IPS-18c (cell line): ENCODE data around the gene ADGRL3.
"Not testable (repeated sequence)": the region's sequence is repeated elsewhere in the genome, so short reads cannot be mapped to it uniquely, and the experiment has no call there.

Experiments
- H3K4me3 ChIP-seq: 2 replicates; pipeline ENCODE4 v1.7.0; 2013; ENCODE audit warnings: low read depth, mild to moderate bottlenecking, low read length, moderate library complexity; ENCODE audit not compliant: insufficient read depth
- H3K9me3 ChIP-seq: one replicate; pipeline ENCODE4 v1.6.1; 2013; ENCODE audit warnings: mild to moderate bottlenecking, low read length, moderate library complexity; ENCODE audit not compliant: control insufficient read depth, insufficient read depth

ADGRL3 gene

DNA sequence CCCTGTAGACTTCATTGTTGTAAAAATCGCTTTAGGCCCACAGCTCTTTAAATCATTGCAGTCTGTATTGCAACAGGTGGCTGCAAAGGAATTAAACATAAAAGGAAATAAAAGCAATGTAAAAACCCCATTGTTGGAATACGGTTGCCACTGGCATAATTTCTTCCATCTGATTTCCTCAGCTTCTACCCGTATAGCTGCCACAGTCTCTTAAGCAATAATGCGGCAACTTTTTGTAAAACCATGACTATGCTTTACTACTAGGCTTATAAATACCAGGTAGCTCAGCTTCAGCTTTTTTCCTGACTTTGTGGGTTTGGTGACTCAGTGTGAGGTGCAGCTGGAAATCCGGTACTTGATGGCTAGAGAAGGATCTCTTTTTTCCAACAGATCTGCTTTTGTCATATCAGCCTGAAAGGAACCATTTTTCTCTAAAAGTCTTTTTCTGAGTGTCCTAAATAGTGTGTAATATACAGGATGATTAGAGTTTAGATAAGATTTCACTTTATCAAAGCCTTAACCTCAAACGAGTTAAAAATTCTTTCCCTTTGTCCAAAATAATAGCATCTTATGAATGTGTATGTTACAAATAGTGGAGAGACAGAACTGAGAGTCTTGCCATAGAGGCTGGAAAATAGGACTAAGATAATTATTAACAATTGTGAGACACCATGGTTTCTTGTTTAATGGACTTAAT, 268.0 kb downstream of the ADGRL3 start:
- no peak overlapping the region for H3K4me3 ChIP-seq

DNA sequence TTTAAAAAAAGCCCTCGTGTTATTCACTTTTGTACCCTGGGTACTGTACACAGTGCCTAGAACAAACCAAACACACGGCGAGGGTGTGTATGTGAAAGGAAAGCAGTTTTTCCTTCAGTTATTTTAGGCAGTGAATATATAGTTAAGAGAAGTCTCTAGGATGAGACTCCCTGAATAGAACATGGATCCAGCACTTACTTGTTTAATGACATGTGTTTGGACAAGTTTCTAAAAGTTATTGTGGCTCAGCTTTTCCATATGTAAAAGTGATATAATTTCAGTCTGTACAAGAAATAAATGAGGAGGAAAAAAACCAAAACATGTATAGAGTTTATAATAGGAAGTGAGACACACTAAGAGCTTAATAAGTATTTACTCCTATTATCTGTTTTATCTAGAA, 273.2 kb downstream of the ADGRL3 start:
- H3K4me3 ChIP-seq, result no peak overlapping the region
- H3K9me3 ChIP-seq, result no peaks in the 10 kb centered on the region

More for the DNA sequence above, 268.0 kb downstream of the ADGRL3 start:
- no peaks in the 10 kb centered on the region for H3K9me3 ChIP-seq

DNA sequence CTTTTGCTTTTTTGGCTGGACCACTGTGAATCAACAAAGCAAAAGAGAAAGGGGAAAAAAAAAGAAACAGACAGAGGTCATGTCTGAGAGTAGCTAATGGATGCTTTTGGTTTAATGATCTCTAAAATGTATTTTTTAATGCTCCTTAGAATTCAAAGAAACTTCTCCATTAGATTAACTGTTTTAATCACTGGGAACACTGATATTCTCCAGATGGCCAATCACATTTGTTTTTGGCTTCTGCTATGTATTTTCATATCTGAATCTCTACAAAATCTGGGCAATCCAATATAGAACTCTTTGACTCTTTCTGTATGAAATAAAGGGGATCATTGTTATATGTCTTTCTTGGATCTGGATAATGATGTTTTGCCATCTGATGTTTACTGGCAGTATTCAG, 278.2 kb downstream of the ADGRL3 start:
- Histone ChIP-seq H3K4me3 (no peak overlapping the region), H3K9me3 (no peaks in the 10 kb centered on the region)

DNA sequence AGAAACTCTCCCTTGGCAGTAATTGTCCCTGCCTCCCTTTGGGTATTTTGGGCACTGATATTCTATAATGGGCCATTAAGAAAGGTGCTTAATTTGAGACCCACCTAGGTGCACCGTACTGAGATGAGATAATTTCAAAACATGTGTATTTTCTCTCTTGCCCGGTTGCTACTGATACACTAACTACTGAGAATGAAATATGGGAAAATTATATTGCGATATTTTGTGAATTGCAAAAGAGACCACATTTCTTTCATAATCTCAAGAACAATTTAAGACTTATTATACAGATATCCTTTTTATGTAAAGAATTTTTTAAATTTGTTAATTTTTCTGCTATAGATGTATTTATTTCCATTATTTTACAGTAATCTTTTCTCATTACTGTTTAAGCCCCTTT, 284.9 kb downstream of the ADGRL3 start:
- Histone ChIP-seq H3K4me3 (no peak overlapping the region), H3K9me3 (no peaks in the 10 kb centered on the region)

DNA sequence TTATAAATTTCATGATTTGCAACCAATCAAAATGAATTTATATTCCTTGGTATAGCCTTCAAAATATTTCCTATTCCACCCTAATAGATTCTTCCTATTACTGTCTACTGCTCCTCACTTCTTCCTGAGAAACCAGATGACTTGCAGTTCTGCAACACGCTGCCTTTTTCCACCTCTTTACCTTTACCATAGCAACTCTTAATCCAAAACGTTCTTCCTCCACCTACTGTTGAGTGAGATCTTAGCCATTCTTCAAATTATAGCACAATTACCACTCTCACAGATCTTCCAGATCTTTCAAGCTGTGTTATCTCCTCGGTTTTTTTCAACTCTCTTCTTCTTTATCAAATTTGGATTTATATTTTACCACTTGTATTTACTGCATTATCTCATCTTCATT, 289.8 kb downstream of the ADGRL3 start:
- no peak overlapping the region for H3K4me3 ChIP-seq
- no peaks in the 10 kb centered on the region for H3K9me3 ChIP-seq

DNA sequence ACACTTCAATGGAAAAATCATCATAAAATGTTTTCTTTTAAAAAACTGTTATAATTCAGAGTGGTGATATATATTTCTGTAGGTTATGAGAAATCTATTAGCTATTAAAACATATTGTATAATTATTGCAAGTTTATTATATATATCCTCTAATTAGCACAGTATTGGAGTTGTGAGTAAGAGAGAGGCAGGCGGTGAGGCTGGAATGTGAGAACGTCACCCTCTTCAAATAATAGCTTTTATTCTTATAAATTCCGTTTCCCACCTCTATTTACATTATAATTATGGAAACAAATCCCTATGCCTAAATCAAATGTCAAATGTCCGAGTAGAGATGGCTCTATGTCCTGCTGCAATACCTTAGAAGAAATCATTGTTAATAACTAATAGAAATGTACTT, 292.9 kb downstream of the ADGRL3 start:
- Histone ChIP-seq H3K9me3 (no peaks in the 10 kb centered on the region), H3K4me3 (no peak overlapping the region)

DNA sequence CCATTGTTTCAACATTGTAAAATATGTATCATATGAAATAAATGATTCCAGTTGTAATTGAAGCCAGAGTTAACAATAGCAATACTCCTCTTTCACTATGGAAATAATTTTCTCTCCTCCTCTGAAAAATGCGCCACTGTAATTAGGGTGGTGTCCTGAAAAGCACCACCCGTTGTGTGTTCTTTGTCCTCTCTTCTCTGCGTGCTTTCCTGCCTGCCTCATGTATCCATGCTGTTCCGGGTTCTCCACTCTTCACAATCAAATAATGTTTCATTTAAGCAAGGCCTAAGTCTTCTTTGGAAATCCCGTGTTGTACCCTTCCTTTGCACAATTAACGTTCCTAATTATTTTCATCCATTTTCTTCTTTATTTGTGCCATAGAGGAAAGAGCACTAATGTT, 293.3 kb downstream of the ADGRL3 start:
- Histone ChIP-seq H3K9me3 (no peaks in the 10 kb centered on the region), H3K4me3 (no peak overlapping the region)

DNA sequence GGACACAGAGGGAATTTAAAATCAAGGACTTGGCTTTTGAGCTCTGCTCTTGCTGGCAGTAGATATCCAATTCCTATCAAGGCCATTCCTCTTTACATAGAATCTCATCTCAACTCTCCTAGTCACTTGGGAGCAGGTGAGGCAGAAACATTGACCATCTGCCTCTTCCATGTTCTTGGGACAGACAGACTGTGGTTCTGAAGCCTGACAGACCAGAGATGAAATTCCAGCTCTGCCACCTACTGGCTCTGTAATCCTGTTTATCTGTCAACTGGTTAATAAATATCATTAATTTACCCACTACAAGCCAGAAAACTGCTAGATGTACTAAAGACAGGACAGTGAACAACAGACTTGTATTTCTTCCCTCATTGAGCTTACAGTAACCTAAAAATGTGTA, 300.8 kb downstream of the ADGRL3 start:
- Histone ChIP-seq H3K9me3 (no peaks in the 10 kb centered on the region), H3K4me3 (no peak overlapping the region)

DNA sequence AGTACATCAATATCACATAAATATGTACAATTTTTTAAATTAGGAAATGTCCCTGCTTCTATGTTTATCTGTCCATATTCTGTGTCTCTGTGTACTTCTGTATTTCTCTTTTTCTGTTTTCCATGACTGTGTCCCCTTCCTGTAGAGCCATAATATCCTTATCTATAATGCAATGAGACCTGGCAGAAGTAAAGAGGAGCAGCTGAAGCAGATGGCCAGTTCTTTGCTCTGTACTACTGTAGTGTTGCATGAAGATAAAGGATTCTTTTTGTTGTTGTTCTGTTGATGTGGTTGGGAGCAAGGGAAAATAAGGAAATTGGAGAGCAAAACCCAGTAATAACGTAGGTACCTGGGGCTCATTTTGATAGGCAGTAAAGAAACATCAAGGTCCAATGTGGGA, 301.7 kb downstream of the ADGRL3 start:
- Histone ChIP-seq H3K9me3 (no peaks in the 10 kb centered on the region), H3K4me3 (no peak overlapping the region)

DNA sequence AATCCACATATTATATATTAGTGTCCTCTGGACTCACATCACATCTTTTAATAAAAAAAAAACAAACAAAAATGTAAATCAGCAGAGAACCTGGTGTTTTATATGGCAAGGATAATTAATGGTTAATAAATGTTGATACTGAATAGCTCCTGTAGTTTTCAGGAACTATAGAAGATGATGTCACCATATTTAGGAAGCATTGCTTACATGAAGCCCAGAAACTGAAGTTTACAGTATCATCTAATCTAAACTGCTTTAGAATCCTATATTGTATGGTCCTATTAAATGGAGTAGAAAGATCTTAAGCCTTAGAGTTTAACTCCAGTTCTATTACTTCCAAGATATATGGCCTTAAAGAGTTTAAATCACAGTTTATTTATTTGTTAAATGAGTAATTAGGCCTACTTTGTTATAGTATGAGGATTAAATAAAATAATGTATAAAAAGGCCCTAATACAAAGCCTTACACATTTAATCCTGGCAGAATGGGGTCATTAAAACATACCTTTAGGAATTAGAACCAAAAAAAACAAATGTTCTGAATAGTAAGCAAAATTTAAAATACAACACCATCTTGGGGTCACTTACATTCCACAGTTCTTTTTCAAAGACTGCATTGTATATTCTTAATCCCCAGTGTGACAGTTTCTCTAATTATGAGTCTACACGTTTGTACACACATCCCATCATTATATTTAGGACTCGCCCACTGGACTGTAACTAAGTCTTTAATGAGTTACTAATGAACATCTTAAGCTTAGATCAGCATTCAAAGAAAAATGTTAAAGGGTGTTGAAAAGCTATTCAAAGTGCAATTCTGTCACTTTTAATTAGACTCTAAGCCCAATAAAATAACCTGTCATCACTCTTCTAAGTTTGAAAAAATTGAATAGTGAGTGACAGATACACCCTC, 305.9 kb downstream of the ADGRL3 start:
- Histone ChIP-seq H3K4me3 (no peak overlapping the region), H3K9me3 (no peaks in the 10 kb centered on the region)

DNA sequence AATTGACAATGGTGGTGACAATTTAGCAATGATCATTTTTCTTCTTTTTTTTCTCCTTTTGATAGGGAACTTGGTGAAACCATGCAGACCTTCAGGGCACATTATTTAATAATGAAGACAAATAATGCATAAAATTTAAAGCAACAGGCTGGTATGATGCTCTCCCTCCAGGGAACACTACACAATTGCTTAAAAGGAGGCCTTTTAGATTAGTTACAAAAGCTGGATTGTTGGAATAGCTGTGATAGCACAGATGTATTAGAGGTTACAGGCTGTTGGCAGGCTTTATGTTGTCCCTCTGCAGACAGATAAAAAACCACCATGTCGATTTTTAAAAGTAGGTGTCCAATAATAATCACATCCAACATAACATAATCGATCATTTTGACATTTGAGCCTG, 307.0 kb downstream of the ADGRL3 start:
- Histone ChIP-seq H3K9me3 (no peaks in the 10 kb centered on the region), H3K4me3 (no peak overlapping the region)

DNA sequence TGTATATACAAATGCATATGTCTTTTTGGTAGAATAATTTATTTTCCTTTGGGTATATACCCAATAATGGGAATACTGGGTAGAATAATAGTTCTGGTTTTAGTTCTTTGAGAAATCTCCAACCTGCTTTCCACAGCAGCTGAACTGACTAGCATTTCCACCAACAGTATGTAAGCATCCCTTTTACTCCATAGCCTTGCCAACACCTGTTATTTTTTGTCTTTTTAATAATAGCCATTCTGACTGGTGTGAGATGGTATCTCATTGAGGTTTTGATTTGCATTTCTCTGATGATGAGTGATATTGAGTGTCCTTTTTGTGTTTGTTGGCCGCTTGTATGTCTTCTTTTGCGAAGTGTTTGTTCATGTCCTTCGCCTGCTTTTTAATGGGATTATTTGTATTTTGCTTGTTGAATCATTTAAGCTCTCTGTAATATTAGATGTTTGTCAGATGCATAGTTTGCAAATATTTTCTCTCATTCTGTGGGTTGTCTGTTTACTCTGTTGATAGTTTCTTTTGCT, 309.7 kb downstream of the ADGRL3 start:
- H3K4me3 ChIP-seq, H3K9me3 ChIP-seq: not testable (repeated sequence)

DNA sequence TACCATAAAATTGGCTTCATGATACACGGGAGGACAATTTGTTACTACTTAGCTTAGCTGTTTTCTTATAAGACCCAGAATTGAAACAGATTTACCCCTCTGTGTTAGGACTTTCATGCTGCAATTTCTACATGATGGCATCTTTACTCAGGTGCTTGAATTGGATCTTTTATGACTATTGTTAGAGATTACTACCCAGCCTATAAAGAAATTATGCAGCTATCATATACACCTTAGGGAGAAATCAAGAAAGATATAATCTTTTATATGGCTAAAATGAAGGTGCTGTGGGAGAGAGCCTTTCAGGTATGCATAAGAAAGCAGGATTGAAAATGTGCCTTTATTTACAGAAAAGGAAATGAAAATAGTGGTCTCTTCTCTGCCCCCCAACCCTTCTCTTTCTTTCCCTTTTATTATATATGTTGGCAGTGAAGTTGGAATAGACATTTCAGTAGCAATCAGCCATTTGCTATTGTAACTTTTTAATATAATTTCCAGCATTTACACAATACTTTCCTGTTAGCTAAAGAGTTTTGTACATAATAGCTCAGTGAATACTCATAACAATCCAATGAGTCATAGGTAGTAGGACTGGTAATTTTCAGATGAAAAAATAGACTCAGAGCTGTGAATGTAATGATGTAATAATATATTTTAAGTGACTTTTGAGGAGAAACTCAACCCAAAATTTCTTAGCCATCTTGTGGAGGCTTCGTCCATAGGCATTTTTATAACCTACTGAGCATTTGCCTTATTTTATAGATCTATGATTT, 311.8 kb downstream of the ADGRL3 start:
- Histone ChIP-seq H3K4me3 (no peak overlapping the region), H3K9me3 (no peaks in the 10 kb centered on the region)

DNA sequence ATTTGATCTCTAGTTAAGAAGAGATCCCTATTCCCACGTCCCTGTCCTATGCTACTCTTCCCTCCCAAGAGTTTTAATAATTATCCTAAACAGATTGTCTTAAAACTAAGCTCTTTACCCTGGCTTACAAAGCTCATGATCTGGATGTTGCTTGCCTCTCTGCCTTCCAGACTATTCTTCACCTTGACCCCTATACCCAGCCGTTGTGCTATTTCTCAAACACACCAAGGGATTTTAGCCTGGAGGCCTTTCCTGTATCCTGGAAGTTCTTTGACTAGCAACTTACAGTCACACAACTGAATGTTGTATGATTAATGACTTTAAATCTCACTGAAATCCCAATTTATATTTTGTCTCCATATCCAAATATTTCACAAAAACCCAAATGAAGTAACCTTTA, 314.9 kb downstream of the ADGRL3 start:
- Histone ChIP-seq H3K4me3 (no peak overlapping the region), H3K9me3 (no peaks in the 10 kb centered on the region)

DNA sequence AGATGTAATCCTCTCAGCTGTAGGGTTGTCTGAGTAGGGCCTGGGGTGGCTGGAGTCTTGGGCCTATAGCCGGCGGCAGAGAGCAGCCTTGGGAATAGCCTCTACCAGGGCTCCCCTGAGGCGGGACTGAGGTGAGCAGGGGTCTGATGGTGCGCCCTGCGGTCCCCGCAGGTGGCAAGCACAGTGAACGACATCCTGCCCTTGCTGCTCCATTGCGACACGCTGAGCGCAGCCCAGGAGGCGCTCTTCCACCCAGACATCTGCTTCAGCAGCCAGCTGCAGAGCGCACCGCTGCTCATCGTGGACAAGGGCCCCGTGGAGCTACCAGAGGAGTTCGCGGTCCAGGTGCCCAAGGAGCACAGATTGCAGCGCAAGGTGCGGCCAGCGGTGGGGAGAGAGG, 317.0 kb downstream of the ADGRL3 start:
- no peaks in the 10 kb centered on the region for H3K9me3 ChIP-seq
- peak overlapping the region; percentile 11; the same call in 1 of the 2 replicates for H3K4me3 ChIP-seq

DNA sequence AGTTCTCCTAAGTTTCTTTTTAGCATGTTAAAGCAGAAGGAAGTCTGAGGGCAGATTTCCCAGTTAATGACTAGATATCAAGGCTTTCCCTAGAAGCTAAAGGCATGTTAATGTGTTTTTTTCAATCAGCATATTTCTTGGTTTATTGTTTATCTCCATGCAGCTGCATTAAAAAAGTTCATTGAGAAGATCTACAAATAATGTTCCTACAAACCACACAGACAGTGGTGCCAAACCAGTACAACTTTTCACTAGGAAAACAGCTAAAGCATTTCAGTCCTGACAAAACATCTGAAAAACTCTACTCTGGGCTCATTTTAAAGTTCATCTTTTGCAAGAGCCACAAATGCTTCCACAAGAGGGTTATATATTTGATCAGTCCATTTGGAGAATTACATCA, 320.0 kb downstream of the ADGRL3 start:
- Histone ChIP-seq H3K9me3 (no peaks in the 10 kb centered on the region), H3K4me3 (no peak overlapping the region)

DNA sequence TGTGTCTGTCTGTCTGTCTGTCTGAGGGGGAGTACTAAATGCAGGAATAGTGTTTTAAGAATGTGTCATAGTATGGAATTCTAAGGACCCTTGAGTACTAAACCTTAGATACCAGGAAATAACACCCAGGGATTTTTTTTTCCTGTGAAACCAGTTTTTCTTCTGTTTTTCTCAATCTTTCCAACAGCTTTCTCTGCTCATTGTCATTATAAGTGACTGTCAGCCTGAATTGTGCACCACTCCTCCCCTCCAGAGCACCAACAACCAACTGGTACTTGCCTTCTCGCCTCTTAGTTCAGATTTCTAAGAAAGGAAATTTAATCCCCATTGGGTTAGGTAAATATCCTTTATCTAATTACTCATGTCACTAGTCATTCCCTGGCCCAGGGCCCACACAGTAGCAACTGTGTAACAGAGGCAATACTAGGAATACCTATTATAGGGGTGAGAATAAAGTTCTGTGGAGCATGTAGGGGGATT, 320.6 kb downstream of the ADGRL3 start:
- H3K4me3 ChIP-seq, result no peak overlapping the region

More for the DNA sequence above, 320.6 kb downstream of the ADGRL3 start:
- no peaks in the 10 kb centered on the region for H3K9me3 ChIP-seq
